ENCODE data around the gene JAKMIP1.

The JAKMIP1 gene

GRCh38 chr4:6068986-6069385, 131.4 kb downstream of the JAKMIP1 start:
- DNase-seq (ENCODE audit: low read depth in 1 of 2, low spot score in 1 of 2): no peak

DNA sequence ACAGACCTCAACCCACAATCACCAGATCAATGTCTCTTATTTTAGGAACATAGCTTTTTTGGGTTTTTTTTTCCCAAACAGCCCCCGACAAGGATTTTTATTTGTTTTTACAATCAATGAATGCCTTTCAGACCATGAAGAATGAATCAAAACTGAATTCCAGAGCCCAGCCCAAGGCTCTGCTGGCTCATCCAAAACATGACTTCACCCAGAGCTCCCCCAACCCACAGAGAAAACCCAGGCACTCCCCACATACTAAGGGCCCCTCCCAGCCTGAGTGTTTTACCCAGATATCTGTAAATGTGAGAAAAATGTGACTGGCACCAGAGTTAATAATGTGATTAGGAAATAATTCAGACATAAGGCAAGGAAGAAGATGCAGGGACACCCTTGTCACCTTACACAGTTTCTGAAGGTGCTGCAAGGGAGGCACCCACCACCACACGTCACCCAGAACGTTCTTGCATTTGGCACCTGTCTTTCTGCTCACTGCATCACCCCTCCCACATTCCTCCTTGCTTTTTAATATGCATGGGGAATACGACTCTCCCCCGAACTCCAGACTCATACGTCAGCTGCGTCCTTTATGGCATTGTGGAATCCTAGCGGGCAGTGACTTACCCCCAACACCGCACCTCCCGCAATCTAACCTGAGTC, 134.3 kb downstream of the JAKMIP1 start:
- no peak for DNase-seq (ENCODE audit: low read depth in 1 of 2, low spot score in 1 of 2)

DNA sequence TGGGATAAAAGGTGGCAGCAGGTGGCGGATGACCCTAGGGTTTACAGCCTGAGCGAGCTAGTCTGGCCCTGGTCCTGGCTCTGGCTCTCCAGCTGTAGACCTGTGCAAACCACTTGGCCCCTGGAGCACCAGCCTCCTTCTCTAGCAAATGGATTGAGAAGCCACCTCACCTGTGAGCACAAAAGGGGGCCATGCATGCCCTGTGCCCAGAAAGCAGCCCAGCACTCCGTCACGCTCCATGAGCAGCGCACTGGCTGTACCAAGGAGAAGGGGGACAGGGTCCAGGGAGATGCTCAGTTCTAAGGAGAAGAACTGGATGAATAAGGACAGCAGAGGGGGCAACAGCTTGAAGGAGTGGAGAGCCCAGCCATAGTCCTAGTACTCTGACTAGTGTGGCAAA, 135.2 kb downstream of the JAKMIP1 start:
- DNase-seq (ENCODE audit: low read depth in 1 of 2, low spot score in 1 of 2): no peak

DNA sequence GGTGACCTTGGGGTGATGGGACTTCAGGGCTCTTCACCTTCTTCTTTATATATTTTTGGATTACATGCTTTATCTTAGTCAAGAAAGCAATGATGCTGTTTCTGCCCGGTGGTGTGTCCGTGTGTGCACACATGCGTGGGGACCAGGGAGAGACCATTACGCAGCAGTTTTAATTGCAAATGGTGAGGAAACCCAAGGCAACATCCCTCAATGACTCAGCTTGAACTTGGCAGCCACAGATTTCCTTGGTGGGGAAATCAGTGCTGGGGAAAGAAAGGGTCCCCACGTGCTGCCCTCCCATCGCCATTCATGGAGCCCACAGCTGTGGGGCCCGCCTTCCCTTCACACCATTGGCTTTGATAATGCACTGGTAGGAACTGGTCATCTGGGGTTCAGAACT, 136.0 kb downstream of the JAKMIP1 start:
- DNase-seq (ENCODE audit: low read depth in 1 of 2, low spot score in 1 of 2): no peak

DNA sequence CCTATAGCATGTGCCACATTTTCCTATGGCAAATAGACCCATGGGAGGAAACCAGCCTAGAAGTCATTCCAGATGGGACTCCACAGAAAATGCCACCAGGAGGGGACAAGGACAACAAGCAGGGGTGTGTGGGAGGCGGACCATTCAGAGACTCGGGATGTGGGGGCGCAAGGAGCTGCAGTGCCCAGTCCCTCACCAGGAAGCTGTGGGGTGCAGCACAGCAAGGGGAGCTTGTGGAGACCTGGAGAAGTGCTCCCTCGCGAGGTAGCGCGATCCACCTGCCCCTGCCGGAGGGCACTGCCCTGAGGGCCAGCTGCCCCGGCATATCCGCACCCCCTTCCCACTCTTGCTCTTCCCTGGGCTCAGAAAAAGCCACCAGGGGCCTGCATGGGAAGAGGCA, 136.7 kb downstream of the JAKMIP1 start:
- DNase-seq (ENCODE audit: low read depth in 1 of 2, low spot score in 1 of 2): no peak

GRCh38 chr4:6062133-6062532, 138.2 kb downstream of the JAKMIP1 start:
- DNase-seq (ENCODE audit: low read depth in 1 of 2, low spot score in 1 of 2): no peak

DNA sequence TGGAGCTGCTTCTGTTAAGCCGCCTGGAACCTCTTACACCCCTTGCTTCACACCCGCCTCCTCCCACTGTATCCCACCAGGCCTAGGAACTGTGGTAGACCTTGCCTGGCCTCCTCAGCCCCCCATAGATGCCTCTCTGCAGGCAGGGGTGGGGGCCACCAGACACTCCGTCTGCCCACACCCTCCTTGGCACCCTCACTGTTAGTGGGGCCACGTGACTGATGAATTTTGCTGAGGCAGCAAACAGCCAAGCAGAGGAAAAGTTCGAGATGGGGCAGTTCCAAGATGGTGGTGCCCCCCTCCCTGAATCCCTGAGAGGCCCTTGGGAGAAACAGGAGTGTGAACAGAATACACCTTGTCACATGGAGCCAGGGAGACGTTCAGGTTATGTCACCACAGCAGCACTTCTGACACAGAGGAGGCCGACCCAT, 141.0 kb downstream of the JAKMIP1 start:
- DNase-seq (ENCODE audit: low read depth in 1 of 2, low spot score in 1 of 2): no peak

DNA sequence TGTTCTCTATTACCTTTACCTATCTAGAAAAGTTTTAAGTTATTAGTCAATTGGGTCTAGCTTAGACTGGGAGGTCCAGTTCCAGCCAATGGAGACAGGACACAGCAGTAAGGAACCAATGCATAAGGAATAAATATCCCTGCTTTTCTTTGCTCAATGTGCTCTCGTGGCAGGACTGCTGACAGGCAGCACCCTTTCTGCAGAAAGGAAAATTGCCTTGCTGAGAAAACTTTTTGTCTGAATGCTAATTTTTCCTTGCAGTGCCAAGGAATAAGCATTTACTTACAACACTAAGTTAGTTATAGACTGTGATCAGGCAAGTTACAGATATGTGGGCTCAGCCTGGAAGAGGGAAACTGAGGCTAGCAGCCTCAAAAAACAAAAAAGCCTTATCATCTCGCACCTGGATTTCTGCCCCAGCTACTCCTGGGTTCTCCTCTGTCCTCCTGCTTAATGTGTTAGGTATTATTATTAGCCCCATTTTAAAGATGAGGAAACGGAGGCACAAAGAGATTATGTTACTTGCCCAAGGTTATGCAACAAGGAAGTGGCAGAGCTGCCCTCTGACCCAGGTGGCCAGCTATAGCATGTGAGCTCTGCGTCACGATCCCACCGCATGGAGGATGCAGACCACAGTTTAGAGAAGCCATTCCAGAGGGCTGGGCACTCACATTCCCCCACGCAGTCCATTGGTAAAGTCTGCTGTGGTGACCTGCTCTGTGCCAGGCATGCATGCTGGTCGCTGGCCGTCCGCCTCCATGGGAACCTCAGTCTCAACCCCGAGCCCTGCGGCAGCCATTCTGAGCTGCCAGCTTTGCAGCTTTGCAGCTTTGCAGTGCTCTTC, 141.6 kb downstream of the JAKMIP1 start:
- no peak for DNase-seq (ENCODE audit: low read depth in 1 of 2, low spot score in 1 of 2)

DNA sequence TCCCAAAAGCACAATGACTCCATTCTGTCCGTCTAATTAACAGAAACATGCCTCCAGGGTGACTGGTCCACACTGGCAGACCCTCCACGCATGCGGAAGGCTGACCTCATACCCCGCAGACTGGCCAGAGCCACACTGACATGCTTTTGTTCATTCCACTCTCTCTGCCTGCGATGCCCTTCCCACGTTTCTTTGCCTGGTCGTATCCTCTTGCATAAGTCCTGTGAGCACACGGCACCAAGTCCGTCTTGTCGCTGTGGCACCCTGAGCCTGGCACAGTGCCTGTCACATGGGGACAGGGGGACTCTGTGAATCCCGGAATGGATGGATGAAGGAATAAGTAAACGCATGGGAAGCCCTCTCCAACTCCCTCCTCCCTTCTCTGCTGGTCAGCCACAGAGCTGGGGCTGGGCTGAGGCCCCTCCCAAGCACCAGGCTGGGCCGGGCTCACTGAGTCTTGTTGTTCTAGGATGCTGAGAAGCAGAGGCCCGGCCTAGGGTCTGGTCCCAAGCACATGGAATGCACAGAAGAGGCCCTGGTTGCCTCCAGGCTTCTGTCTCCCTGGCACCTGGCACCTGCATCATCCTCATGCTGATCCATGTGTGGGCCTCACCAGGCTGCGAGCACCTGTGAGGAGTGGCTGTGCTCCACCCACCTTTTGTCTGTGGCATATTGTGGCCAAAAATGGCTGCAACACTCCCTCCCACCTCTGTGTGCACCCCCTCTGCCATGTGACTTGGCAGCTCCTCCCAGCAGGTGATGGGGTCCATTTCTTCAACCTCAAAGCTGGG, 143.2 kb downstream of the JAKMIP1 start:
- no peak for DNase-seq (ENCODE audit: low read depth in 1 of 2, low spot score in 1 of 2)

DNA sequence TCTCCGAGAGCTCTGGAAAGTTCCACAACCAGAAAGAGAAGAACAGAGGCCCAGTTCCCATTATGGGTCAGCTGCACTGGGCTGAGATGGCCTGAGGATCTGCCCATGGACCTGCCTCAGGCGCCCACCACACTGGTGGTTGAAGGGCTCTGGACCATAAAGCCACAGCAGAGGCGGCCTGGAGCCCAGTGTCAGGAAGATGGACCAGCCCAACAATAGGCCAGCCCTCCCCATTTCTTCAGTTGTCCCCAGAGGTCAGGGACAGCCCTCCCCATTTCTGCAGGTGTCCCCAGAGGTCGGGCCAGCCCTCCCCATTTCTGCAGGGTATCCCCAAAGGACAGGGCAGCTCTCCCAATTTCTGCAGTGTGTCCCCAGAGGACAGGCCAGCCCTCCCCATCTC, 144.9 kb downstream of the JAKMIP1 start:
- DNase-seq (ENCODE audit: low read depth in 1 of 2, low spot score in 1 of 2): no peak

- no peak for DNase-seq (ENCODE audit: low read depth in 1 of 2, low spot score in 1 of 2)
These were observed 145.3 kb downstream of the JAKMIP1 start for GRCh38 chr4:6055030-6055429.

DNA sequence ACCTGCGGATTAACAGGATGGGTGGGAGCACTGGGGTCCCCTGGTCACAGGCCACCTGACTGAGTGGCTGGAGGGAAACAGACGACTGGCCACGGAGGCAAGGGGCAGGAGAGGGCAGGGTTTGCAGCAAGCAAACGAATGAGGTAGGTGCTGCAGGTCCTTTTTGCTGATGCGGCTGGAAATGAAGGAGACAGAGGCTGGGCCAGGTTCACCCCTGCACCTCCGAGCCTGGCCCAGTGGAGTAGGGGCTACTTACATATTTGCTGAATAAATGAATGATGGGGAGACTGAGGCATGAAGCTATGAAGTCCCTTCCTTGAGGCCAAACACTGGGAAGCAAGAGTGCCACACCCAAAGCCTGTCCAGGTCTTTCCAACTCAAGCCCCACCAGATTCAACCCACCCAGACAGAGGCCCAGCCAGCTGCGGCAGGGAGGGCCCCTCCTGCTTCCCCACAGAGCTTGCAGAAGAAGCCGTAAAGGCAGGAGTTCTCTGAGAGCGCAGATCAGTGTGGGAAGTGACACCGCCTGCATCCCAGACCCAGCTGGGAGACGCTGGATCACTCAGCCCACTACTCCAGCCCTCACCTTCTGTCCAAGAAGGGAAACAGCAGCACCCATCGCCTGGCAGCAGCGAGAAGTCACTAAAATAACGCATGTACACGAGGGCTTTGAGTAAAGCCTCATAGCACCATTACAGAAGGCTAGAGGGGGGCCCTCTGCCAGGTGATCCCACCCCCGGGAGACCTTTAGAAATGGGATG, 146.0 kb downstream of the JAKMIP1 start:
- no peak for DNase-seq (ENCODE audit: low read depth in 1 of 2, low spot score in 1 of 2)

DNA sequence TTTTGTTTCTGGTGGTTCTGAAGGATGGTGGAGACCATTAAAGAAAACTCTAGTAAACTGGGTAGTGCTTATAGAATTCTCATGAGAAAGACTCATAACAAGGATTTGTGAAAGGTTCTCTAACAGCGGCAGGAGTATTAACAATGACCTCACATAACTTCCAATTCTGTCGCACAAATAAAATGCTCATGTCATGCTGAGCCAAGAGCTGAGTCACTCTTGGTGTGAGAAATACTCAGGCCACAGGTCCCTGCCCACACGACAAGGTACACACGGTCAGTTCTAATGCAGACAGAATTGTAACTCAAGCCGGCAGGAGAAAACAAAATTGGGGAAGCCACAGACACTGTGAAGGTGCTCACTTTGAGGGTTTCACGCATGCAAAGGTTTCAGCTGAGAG, 147.7 kb downstream of the JAKMIP1 start:
- no peak for DNase-seq (ENCODE audit: low read depth in 1 of 2, low spot score in 1 of 2)

DNA sequence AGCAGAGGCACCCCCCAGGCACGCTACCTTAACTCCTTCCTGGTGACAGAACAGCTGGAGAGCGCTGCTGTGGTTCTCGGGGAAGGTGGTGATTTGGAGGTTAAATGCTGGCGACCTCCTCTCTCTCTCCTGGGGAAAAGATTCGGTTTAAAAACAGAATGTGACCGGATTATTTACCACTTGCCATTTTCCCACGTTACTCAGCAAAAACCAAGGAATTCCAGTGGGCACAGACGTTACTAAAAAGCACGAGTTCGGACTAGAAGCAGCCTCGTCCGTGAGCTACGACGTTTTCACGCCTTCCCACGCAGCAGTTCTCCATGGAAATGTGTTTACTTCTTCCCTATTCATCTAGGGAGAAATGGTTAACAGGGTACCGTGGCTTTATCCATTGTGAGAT, 149.8 kb downstream of the JAKMIP1 start:
- no peak for DNase-seq (ENCODE audit: low read depth in 1 of 2, low spot score in 1 of 2)

- DNase-seq (ENCODE audit: low read depth in 1 of 2, low spot score in 1 of 2): no peak
These were observed 150.4 kb downstream of the JAKMIP1 start for GRCh38 chr4:6049985-6050384.

DNA sequence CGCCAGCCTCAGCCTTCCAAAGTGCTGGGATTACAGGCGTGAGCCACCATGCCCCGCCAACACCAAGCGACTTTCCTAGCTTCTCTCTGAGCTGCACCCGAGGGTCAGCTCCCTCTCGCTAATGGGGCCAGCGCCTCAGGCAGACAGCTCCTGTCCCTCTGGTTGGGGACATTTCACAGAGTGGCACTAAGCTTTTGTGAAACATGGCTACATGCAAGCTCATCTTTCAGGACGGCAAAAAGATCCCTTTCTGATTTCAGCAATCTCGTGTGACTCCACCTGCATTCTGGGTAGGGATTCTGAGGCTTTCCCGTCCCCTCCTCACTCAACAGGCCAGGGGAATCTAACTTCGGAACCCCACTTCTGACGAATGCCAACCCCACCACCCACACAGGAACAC, 151.1 kb downstream of the JAKMIP1 start:
- DNase-seq (ENCODE audit: low read depth in 1 of 2, low spot score in 1 of 2): no peak

DNA sequence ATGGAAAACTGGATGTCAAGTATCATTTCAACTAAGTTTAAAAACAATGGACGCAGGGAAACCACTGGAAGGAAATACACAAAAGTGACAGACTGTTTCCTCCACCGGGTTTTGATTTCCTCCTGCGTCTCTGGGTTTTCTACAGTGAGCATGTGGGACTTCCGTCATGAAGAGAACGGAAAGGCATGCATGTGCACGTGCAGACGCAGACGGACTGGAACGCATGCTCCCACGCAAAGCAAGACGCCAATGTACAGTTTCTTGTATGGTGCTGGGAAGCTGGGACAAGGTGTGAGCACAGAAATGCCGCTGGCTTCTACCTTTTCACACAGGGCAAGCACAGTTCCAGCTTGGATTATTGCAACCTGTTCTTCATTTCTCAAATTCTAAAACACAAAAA, 151.8 kb downstream of the JAKMIP1 start:
- no peak for DNase-seq (ENCODE audit: low read depth in 1 of 2, low spot score in 1 of 2)

DNA sequence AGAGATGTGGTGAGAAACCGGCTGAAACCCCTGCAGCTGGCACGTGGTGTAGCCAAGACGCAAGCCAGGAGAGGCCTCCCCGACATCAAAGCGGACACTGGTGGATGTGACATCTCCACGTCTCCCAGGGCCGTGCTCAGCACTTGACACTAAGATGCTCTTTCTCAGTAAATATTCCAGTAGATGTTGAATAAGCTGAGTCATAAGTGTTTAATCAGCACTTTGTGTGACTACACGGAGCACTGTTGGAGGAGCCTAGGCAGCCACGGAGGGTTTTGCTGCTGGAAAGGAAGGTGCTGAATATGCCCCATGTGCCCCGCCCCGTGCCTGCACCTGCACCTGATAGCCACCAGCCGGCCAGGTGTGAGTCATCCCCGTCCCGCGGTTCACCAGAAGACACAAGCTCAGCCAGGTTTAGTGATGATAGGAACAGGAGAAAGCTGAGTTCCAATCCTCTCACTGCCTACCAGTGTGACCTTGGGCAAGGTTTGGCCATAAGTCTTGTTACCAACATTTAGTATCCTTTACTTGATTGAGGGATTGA, 153.1 kb downstream of the JAKMIP1 start:
- DNase-seq (ENCODE audit: low read depth in 1 of 2, low spot score in 1 of 2): no peak

DNA sequence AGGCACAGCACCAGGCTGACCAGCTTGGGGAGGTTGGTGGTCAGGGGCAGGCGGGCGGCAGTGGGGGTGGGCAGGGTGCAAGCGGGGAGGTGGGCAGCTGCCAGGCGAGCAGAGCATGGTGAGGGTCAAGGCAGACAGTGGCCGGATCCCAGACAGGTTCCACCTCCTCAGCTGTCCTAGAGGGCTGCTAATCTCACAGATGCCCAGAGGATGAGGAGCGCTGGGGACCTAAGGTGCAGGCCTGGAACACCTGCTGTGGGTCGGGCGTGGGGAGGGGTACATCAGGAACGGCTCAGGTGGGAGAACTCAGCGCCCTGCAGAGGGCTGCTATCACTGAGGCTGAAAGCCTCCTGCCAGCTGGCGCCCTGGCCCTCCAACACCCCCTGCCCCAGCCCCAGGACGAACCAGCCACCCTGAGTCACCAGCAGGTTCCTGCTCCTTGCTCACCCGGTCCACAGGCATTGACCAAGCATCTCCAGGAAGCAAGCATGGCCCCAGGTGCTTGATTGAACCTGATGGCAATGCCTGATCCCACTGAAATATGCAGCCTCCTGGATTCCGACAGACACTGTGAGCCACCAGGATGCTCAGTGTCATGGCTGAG, 153.7 kb downstream of the JAKMIP1 start:
- no peak for DNase-seq (ENCODE audit: low read depth in 1 of 2, low spot score in 1 of 2)

GRCh38 chr4:6044805-6045204, 155.5 kb downstream of the JAKMIP1 start:
- no peak for DNase-seq (ENCODE audit: low read depth in 1 of 2, low spot score in 1 of 2)

DNA sequence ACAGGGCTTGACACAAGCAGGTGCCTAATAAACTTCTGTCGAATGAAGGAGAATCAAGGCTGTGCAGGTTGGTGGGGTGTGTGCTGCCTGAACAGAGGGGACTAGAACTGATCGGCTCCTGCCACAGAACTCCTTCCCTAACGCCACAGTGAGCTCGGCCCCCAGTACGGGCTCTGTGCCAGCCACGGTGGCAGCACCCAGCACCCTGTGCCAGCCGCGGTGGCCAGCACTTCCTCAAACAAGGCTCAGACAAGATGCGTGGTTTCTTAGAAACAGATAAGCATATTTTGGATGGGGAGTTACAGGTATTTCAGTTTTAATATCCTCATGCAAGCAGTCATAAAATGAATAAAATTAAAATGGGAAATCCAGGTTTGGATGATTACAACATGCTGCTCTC, 156.1 kb downstream of the JAKMIP1 start:
- no peak for DNase-seq (ENCODE audit: low read depth in 1 of 2, low spot score in 1 of 2)

Data from stimulated activated CD4-positive, alpha-beta T cell treated with anti-CD3 and anti-CD28 coated beads, Interleukin-15, amount 100 ng/mL, for 1 hour (primary cell).